GM12878 (cell line): ENCODE measurements around the gene RTN4R. TPM values are rescaled to one million over a fixed set of nuclear protein-coding genes. Genes with fewer than 3 reads are reported as not detected.

Source experiments
- ATAC-seq: fragments of 200-7000 bp; cut with Tn5 transposase; 3 replicates; pipeline ENCODE4 v1.9.1; 2020; ENCODE audit warnings: mild to moderate bottlenecking, moderate library complexity
- BruUV-seq: library from RNA; stranded (reverse); fragments of 400-500 nt; replicated peaks from 2 replicates; lab custom pipeline; 2021; lab: Mats Ljungman, UMichigan
- CTCF ChIA-PET: fragments of 300-600 bp; sonication (Branson Sonifier 250); formaldehyde crosslinking; extraction: SDS; loops from one replicate; lab custom pipeline; 2021; ENCODE audit warnings: inconsistent platforms; lab: Yijun Ruan, JAX
- POLR2A ChIA-PET: fragments of 350-600 bp; formaldehyde crosslinking; extraction: SDS; loops from one replicate; lab custom pipeline; 2021; ENCODE audit warnings: inconsistent platforms; lab: Charles Lee
- RAD21 ChIA-PET: fragments of 300-600 bp; sonication (Branson Sonifier 250); formaldehyde crosslinking; loops from one replicate; lab custom pipeline; 2023; ENCODE audit warnings: antibody characterized with exemption; ENCODE audit not compliant: unreplicated experiment; lab: Charles Lee
- SMC1A ChIA-PET: fragments of 300-600 bp; sonication (Branson Sonifier 250); formaldehyde crosslinking; loops from one replicate; lab custom pipeline; 2023; ENCODE audit not compliant: unreplicated experiment, uncharacterized antibody; lab: Charles Lee
- DNase-seq: peaks from one replicate; pipeline ENCODE4 v3.0.0-alpha.2; 2011; ENCODE audit warnings: low read depth, low spot score
- FAIRE-seq: peaks from 3 replicates; lab custom pipeline; 2011; peaks lifted over from hg19 to GRCh38; lab: Jason Lieb, UNC
- H2AFZ ChIP-seq: 2 replicates; pipeline ENCODE4 v1.6.0; 2011; ENCODE audit warnings: low read depth, low read length, control low read depth; ENCODE audit not compliant: control insufficient read depth
- H3K27ac ChIP-seq: 2 replicates; pipeline ENCODE4 v1.5.1; 2011; ENCODE audit warnings: control low read depth; ENCODE audit not compliant: control insufficient read depth, insufficient read depth
- H3K27me3 ChIP-seq, 2 experiments: replicated peaks in 1 of 2; 2 replicates each; pipeline versions ENCODE4 v1.6.0 to v1.6.1; 2011; ENCODE audit warnings: low read length in 1 of 2; ENCODE audit not compliant: control insufficient read depth in 2 of 2, insufficient read depth in 2 of 2
- H3K36me3 ChIP-seq, 2 experiments: 2 replicates each; pipeline ENCODE4 v1.5.1; 2011; ENCODE audit warnings: low read length in 1 of 2; ENCODE audit not compliant: control insufficient read depth in 2 of 2, insufficient read depth in 2 of 2
- H3K4me1 ChIP-seq: 2 replicates; pipeline ENCODE4 v1.6.1; 2011; ENCODE audit warnings: mild to moderate bottlenecking, low read length, moderate library complexity, mixed read lengths; ENCODE audit not compliant: control insufficient read depth, insufficient read depth
- H3K4me2 ChIP-seq: 2 replicates; pipeline ENCODE4 v1.6.0; 2011; ENCODE audit warnings: control low read depth; ENCODE audit not compliant: control insufficient read depth, insufficient read depth
- H3K4me3 ChIP-seq: fragments of 200-600 bp; sonication (generic); 2 replicates; pipeline ENCODE4 v1.5.1; 2016
- H3K79me2 ChIP-seq: 2 replicates; pipeline ENCODE4 v1.6.0; 2011; ENCODE audit warnings: low read length; ENCODE audit not compliant: control insufficient read depth, insufficient read depth
- H3K9ac ChIP-seq: 2 replicates; pipeline ENCODE4 v1.8.0; 2011; ENCODE audit warnings: low read length, control low read depth, mixed read lengths; ENCODE audit not compliant: control insufficient read depth, insufficient read depth
- H3K9me3 ChIP-seq: replicated peaks from 3 replicates; pipeline ENCODE4 v1.5.1; 2011; ENCODE audit warnings: mild to moderate bottlenecking, low read length; ENCODE audit not compliant: control insufficient read depth, insufficient read depth
- H4K20me1 ChIP-seq: 2 replicates; pipeline ENCODE4 v1.6.0; 2011; ENCODE audit not compliant: control insufficient read depth, insufficient read depth
- ATF7 ChIP-seq: fragments of 450-650 bp; IDR thresholded peaks from 2 replicates; pipeline ENCODE4 v1.6.1; 2016; ENCODE audit warnings: low read depth, mild to moderate bottlenecking
- CBX3 ChIP-seq: fragments of 200-600 bp; sonication (generic); IDR thresholded peaks from 2 replicates; pipeline ENCODE4 v1.6.1; 2016; ENCODE audit warnings: low read depth, borderline replicate concordance
- CHD1 ChIP-seq: IDR thresholded peaks from 2 replicates; pipeline ENCODE4 v1.6.1; 2012; ENCODE audit warnings: low read depth, low read length, improper control_type of control experiment
- DPF2 ChIP-seq: fragments of 450-650 bp; IDR thresholded peaks from 2 replicates; pipeline ENCODE4 v1.6.1; 2017; ENCODE audit warnings: mild to moderate bottlenecking
- ESRRA ChIP-seq: IDR thresholded peaks from 2 replicates; pipeline ENCODE4 v1.6.1; 2012; ENCODE audit warnings: mild to moderate bottlenecking, low read length, improper control_type of control experiment
- HDGF ChIP-seq: fragments of 450-650 bp; IDR thresholded peaks from 2 replicates; pipeline ENCODE4 v1.6.1; 2016; ENCODE audit warnings: antibody characterized with exemption
- IKZF2 ChIP-seq, 2 experiments: fragments of 450-650 bp; IDR thresholded peaks; 2 replicates each; pipeline ENCODE4 v1.6.1; 2017; ENCODE audit warnings: mild to moderate bottlenecking in 2 of 2, moderate library complexity in 2 of 2
- IRF3 ChIP-seq: fragments of 450-650 bp; IDR thresholded peaks from 2 replicates; pipeline ENCODE4 v1.6.1; 2014; ENCODE audit warnings: mild to moderate bottlenecking
- MEF2A ChIP-seq: IDR thresholded peaks from 2 replicates; pipeline ENCODE4 v1.6.1; 2011; ENCODE audit warnings: low read depth, mild to moderate bottlenecking, low read length, moderate library complexity; ENCODE audit not compliant: insufficient read depth
- MTA2 ChIP-seq: fragments of 450-650 bp; IDR thresholded peaks from 2 replicates; pipeline ENCODE4 v1.6.1; 2016; ENCODE audit warnings: low read depth, mild to moderate bottlenecking, moderate library complexity
- NR2C2 ChIP-seq: IDR thresholded peaks from 2 replicates; pipeline ENCODE4 v1.6.1; 2011; ENCODE audit warnings: borderline replicate concordance, low read depth; ENCODE audit not compliant: control insufficient read depth, insufficient read length
- PBX3 ChIP-seq: IDR thresholded peaks from 2 replicates; pipeline ENCODE4 v1.6.1; 2011; ENCODE audit warnings: mild to moderate bottlenecking, low read depth, low read length, moderate library complexity; ENCODE audit not compliant: insufficient replicate concordance
- POLR2AphosphoS2 ChIP-seq: IDR thresholded peaks from 2 replicates; pipeline ENCODE4 v1.6.1; 2011; ENCODE audit warnings: low read depth, mild to moderate bottlenecking, low read length, improper control_type of control experiment, moderate library complexity
- SMAD1 ChIP-seq: fragments of 450-650 bp; IDR thresholded peaks from 2 replicates; pipeline ENCODE4 v1.6.1; 2018; ENCODE audit warnings: mild to moderate bottlenecking, low read depth; ENCODE audit not compliant: partially characterized antibody
- SMARCA5 ChIP-seq: fragments of 450-650 bp; IDR thresholded peaks from 2 replicates; pipeline ENCODE4 v1.6.1; 2017; ENCODE audit warnings: mild to moderate bottlenecking
- TAF1 ChIP-seq: IDR thresholded peaks from 2 replicates; pipeline ENCODE4 v1.6.1; 2011; ENCODE audit warnings: mild to moderate bottlenecking, low read depth, low read length, borderline replicate concordance
- USF1 ChIP-seq: IDR thresholded peaks from 2 replicates; pipeline ENCODE4 v1.6.1; 2011; ENCODE audit warnings: borderline replicate concordance, low read depth, mild to moderate bottlenecking, moderate library complexity, mixed read lengths, low read length; ENCODE audit not compliant: insufficient read depth; ENCODE audit errors: extremely low read length
- ZNF207 ChIP-seq: fragments of 450-650 bp; IDR thresholded peaks from 2 replicates; pipeline ENCODE4 v1.6.1; 2014; ENCODE audit warnings: antibody characterized with exemption, mild to moderate bottlenecking, borderline replicate concordance
- WGBS: methylation state at CpG from one replicate; pipeline ENCODE4 v1.1.6; 2016; ENCODE audit warnings: low lambda C conversion rate; ENCODE audit not compliant: insufficient replicate concordance, insufficient coverage; ENCODE audit errors: missing lambda C conversion rate; 5-methylcytosine and 5-hydroxymethylcytosine counted together
- in situ Hi-C: fragments of 300-500 bp; cut with MboI; formaldehyde crosslinking; loops from 9 replicates; pipeline ENCODE4 v1.14.3; 2018; ENCODE audit warnings: mixed read lengths
- intact Hi-C: fragments of 100-400 bp; cut with micrococcal nuclease; formaldehyde crosslinking; loops from one replicate; pipeline ENCODE4 v1.14.2; 2022; ENCODE audit not compliant: unreplicated experiment
- polyA plus RNA-seq, 11 experiments: library from polyadenylated mRNA; depleted of rRNA in 4 of 11; unstranded in 6 of 11; stranded (reverse) in 5 of 11; fragments of >200 nt; fragmentation: Nextera tagmentation in 4 of 11; fragmentation: Illumina TruSeq in 1 of 11; extraction: Ambion mirVana in 4 of 11; extraction: Trizol in 1 of 11; gene quantifications; 1 replicate in 1 of 11; 2 replicates in 10 of 11; pipeline versions ENCODE4 v1.2.1 to v1.2.3, GENCODE V29; 2011 to 2016; ENCODE audit warnings: inconsistent platforms in 2 of 11, missing spikeins in 2 of 11, low read depth in 1 of 11
- total RNA-seq, 4 experiments: library from RNA; depleted of rRNA in 3 of 4; stranded (reverse); fragments of >200 nt in 3 of 4; fragmentation: Illumina TruSeq in 1 of 4; extraction: Trizol in 1 of 4; gene quantifications; 2 replicates each; pipeline versions ENCODE4 v1.2.1 to v1.2.3, GENCODE V29; 2013 to 2021

RTN4R gene
- total and polyA plus RNA-seq, 10 of the 15 experiments (the other 5 are each of a cell fraction or from before 2014, with no cell fraction given) = 0.03 to 1.0 (median 0.60) TPM; not detected in 2

GRCh38 chr22:20247608-20248171 is 20.4 kb downstream of the RTN4R start:
- TF ChIP-seq PBX3 = no peak
- no peak for TF ChIP-seq ZNF207
- no peak for TF ChIP-seq ESRRA
- TF ChIP-seq USF1 = no peak
- no peak for TF ChIP-seq MEF2A
- no peak for TF ChIP-seq SMARCA5
- TF ChIP-seq MTA2 = no peak
- no peak for TF ChIP-seq CBX3
- TF ChIP-seq ATF7 = no peak
- TF ChIP-seq IRF3 = no peak
- no peak for TF ChIP-seq TAF1
- TF ChIP-seq DPF2 = no peak
- TF ChIP-seq SMAD1 = no peak
- no peak for TF ChIP-seq HDGF
- no peak for TF ChIP-seq CHD1
- no peak for TF ChIP-seq NR2C2
- no peak for TF ChIP-seq POLR2AphosphoS2
- TF ChIP-seq IKZF2 (IDR thresholded peaks at IDR 0.05) = no peak
- no peaks in the 10 kb centered on the region for H3K36me3 ChIP-seq
- H3K9ac ChIP-seq = no peak overlapping the region
- ChIA-PET POLR2A (no interaction called here), CTCF (interaction anchor here (0.9 to 1.6 kb wide), 3 partner anchors 9 to 90 kb away, joined by 3 to 10 read pairs (median 4); no protein-coding TSS in a partner anchor), RAD21 (interaction anchor here (0.9 kb wide), 2 partner anchors 10 to 28 kb away, joined by 3 to 5 read pairs; no protein-coding TSS in a partner anchor), SMC1A (interaction anchor here (0.9 kb wide), 1 partner anchor 10 kb away, joined by 3 read pairs; no protein-coding TSS in a partner anchor)
- ATAC-seq (no peak), DNase-seq (no peak), FAIRE-seq (no peak)
- H3K27ac ChIP-seq = no peak overlapping the region
- peaks cover 45% of the 10 kb centered on the region for H3K4me1 ChIP-seq
- H3K79me2 ChIP-seq = no peaks in the 10 kb centered on the region
- no peak overlapping the region for H2AFZ ChIP-seq
- intact Hi-C loops (no loop called here), in situ Hi-C loops (no loop called here)
- WGBS = 58% methylated on average over 5 of the region's 6 CpGs
- no peaks in the 10 kb centered on the region for H4K20me1 ChIP-seq
- H3K27me3 ChIP-seq = no peaks in the 10 kb centered on the region
- no peaks in the 10 kb centered on the region for H3K9me3 ChIP-seq
- no peak overlapping the region for H3K4me2 ChIP-seq
- no peak overlapping the region for H3K4me3 ChIP-seq
- no TSS peak for BruUV-seq
